H1 (cell line): ENCODE data around the gene CHST11. TPM values are rescaled to one million over a fixed set of nuclear protein-coding genes. Genes with fewer than 3 reads are reported as not detected.

Source experiments
- E2F6 ChIP-seq: IDR thresholded peaks from 2 replicates; pipeline ENCODE4 v1.6.1; 2012; ENCODE audit warnings: inconsistent platforms
- polyA plus RNA-seq, 7 experiments: library from polyadenylated mRNA; depleted of rRNA in 3 of 7; stranded (reverse) in 5 of 7; unstranded in 2 of 7; fragments of >200 nt in 5 of 7; fragments of 200-250 nt in 2 of 7; gene quantifications; 1 replicate in 5 of 7; 2 replicates in 1 of 7; 4 replicates in 1 of 7; pipeline versions ENCODE4 v1.2.1 to v1.2.3, GENCODE V29; 2011 to 2013; ENCODE audit warnings: missing spikeins in 2 of 7, mixed read lengths in 2 of 7
- total RNA-seq: library from RNA; stranded (reverse); fragmentation: NEBNext Ultra II Directional; extraction: Animal tissue kit (Norgen Biotek cat#: 25700); gene quantifications from 2 replicates; pipeline ENCODE4 v1.2.1, GENCODE V29; 2021

The CHST11 gene
- total and polyA plus RNA-seq, 2 of the 8 experiments (the other 6 are each of a cell fraction or from before 2014, with no cell fraction given): 14.4 to 20.8 TPM

- no peak for TF ChIP-seq E2F6
Observed at GRCh38 chr12:104416585-104416984, 40.2 kb upstream of the CHST11 start (continued).
